Astrocyte (in vitro differentiated cells and primary cell): Measurements from ENCODE around the gene C1QB. TPM values are rescaled to one million over a fixed set of nuclear protein-coding genes. Genes with fewer than 3 reads are reported as not detected.

Experiments
- DNase-seq: peaks from one replicate; pipeline ENCODE4 v3.0.0-alpha.2; 2010; ENCODE audit warnings: low read depth
- FAIRE-seq: peaks from 2 replicates; lab custom pipeline; 2011; peaks lifted over from hg19 to GRCh38; lab: Jason Lieb, UNC
- H2AFZ ChIP-seq: 2 replicates; pipeline ENCODE4 v1.6.0; 2012; ENCODE audit warnings: low read depth, low read length, inconsistent platforms
- H3K27ac ChIP-seq: 2 replicates; pipeline ENCODE4 v1.5.1; 2011; ENCODE audit warnings: low read depth, low read length, inconsistent platforms
- H3K27me3 ChIP-seq: 2 replicates; pipeline ENCODE4 v1.6.0; 2011; ENCODE audit warnings: low read length, inconsistent platforms; ENCODE audit not compliant: insufficient read depth
- H3K36me3 ChIP-seq: 2 replicates; pipeline ENCODE4 v1.5.1; 2011; ENCODE audit warnings: low read length, inconsistent platforms; ENCODE audit not compliant: insufficient read depth
- H3K4me1 ChIP-seq: 2 replicates; pipeline ENCODE4 v1.5.1; 2011; ENCODE audit warnings: low read length, inconsistent platforms; ENCODE audit not compliant: insufficient read depth
- H3K4me2 ChIP-seq: 2 replicates; pipeline ENCODE4 v1.6.0; 2012; ENCODE audit warnings: low read length, inconsistent platforms
- H3K4me3 ChIP-seq: 2 replicates; pipeline ENCODE4 v1.5.1; 2011; ENCODE audit warnings: low read depth, mild to moderate bottlenecking, low read length, inconsistent platforms; ENCODE audit not compliant: insufficient read depth
- H3K79me2 ChIP-seq: 2 replicates; pipeline ENCODE4 v1.6.0; 2012; ENCODE audit warnings: mild to moderate bottlenecking, low read length, inconsistent platforms; ENCODE audit not compliant: insufficient read depth
- H3K9ac ChIP-seq: 2 replicates; pipeline ENCODE4 v1.6.0; 2012; ENCODE audit warnings: mild to moderate bottlenecking, low read length, inconsistent platforms
- H3K9me3 ChIP-seq: 2 replicates; pipeline ENCODE4 v1.5.1; 2012; ENCODE audit warnings: low read depth, mild to moderate bottlenecking, low read length, inconsistent platforms; ENCODE audit not compliant: insufficient read depth
- H4K20me1 ChIP-seq: 2 replicates; pipeline ENCODE4 v1.6.0; 2012; ENCODE audit warnings: low read length, inconsistent platforms; ENCODE audit not compliant: insufficient read depth
- H3K27ac Mint-ChIP-seq: one replicate; pipeline ENCODE4 v1.8.0; 2021; ENCODE audit warnings: mild to moderate bottlenecking, mixed read lengths; ENCODE audit not compliant: unreplicated experiment
- H3K27me3 Mint-ChIP-seq: one replicate; pipeline ENCODE4 v1.8.0; 2021; ENCODE audit warnings: low read depth, mixed read lengths; ENCODE audit not compliant: unreplicated experiment
- H3K36me3 Mint-ChIP-seq: one replicate; pipeline ENCODE4 v1.8.0; 2021; ENCODE audit warnings: low read depth, mixed read lengths; ENCODE audit not compliant: unreplicated experiment
- H3K4me1 Mint-ChIP-seq: one replicate; pipeline ENCODE4 v1.8.0; 2021; ENCODE audit warnings: low read depth, mixed read lengths; ENCODE audit not compliant: unreplicated experiment
- H3K4me3 Mint-ChIP-seq: one replicate; pipeline ENCODE4 v1.8.0; 2021; ENCODE audit warnings: mild to moderate bottlenecking, moderate library complexity, mixed read lengths; ENCODE audit not compliant: unreplicated experiment
- H3K9me3 Mint-ChIP-seq: one replicate; pipeline ENCODE4 v1.8.0; 2021; ENCODE audit warnings: mild to moderate bottlenecking, mixed read lengths; ENCODE audit not compliant: unreplicated experiment
- CTCF ChIP-seq: IDR thresholded peaks from 2 replicates; pipeline ENCODE4 v1.5.1; 2011; ENCODE audit warnings: low read depth, mild to moderate bottlenecking, inconsistent platforms, low read length, moderate library complexity; ENCODE audit not compliant: insufficient read depth
- EZH2 ChIP-seq: IDR thresholded peaks from 2 replicates; pipeline ENCODE4 v1.6.1; 2012; ENCODE audit warnings: mild to moderate bottlenecking, low read length, inconsistent platforms; ENCODE audit not compliant: insufficient read depth
- total RNA-seq: library from RNA; stranded (reverse); gene quantifications from 2 replicates; pipeline ENCODE4 v1.2.1, GENCODE V29; 2021

Gene C1QB
- total RNA-seq, 1 donor from 2014 or later, result not detected

- no peaks in the 10 kb centered on the region for H3K36me3 ChIP-seq
- peaks cover 63% of the 10 kb centered on the region for H3K27me3 ChIP-seq
- no peaks in the 10 kb centered on the region for H3K4me1 Mint-ChIP-seq
- H4K20me1 ChIP-seq, result no peaks in the 10 kb centered on the region
- H3K4me2 ChIP-seq, result no peak overlapping the region
- no peak overlapping the region for H3K27ac ChIP-seq
- H3K79me2 ChIP-seq, result no peaks in the 10 kb centered on the region
- no peaks in the 10 kb centered on the region for H3K4me1 ChIP-seq
- no peaks in the 10 kb centered on the region for H3K9me3 ChIP-seq
- FAIRE-seq, result no peak
- H3K27ac Mint-ChIP-seq, result no peak overlapping the region
- H3K36me3 Mint-ChIP-seq, result no peaks in the 10 kb centered on the region
- no peak overlapping the region for H3K9ac ChIP-seq
- H2AFZ ChIP-seq, result no peak overlapping the region
- peaks cover 1% of the 10 kb centered on the region for H3K9me3 Mint-ChIP-seq
- DNase-seq, result no peak
- no peak overlapping the region for H3K4me3 Mint-ChIP-seq
- peaks cover 75% of the 10 kb centered on the region for H3K27me3 Mint-ChIP-seq
- TF ChIP-seq EZH2 (peak; percentile 36), CTCF (no peak)
- H3K4me3 ChIP-seq, result no peak overlapping the region
These were observed 35.0 kb upstream of the C1QB start for GRCh38 chr1:22618056-22618455.

- Histone ChIP-seq H3K4me2 (no peak overlapping the region), H3K79me2 (no peaks in the 10 kb centered on the region), H3K9me3 (no peaks in the 10 kb centered on the region), H3K27ac (no peak overlapping the region), H3K36me3 (no peaks in the 10 kb centered on the region), H3K4me1 (no peaks in the 10 kb centered on the region), H3K9ac (no peak overlapping the region), H2AFZ (no peak overlapping the region), H3K4me3 (no peak overlapping the region), H4K20me1 (no peaks in the 10 kb centered on the region), H3K27me3 (peaks cover 58% of the 10 kb centered on the region)
- FAIRE-seq (no peak), DNase-seq (no peak)
- Mint-ChIP-seq H3K36me3 (no peaks in the 10 kb centered on the region), H3K4me3 (no peak overlapping the region), H3K27ac (no peak overlapping the region), H3K4me1 (no peaks in the 10 kb centered on the region), H3K9me3 (no peaks in the 10 kb centered on the region), H3K27me3 (peaks cover 71% of the 10 kb centered on the region)
- TF ChIP-seq EZH2 (no peak), CTCF (no peak)
These were observed 33.8 kb upstream of the C1QB start for GRCh38 chr1:22619252-22619651.

GRCh38 chr1:22619798-22620197 lies 33.2 kb upstream of the C1QB start:
- no peak overlapping the region for H3K9ac ChIP-seq
- no peaks in the 10 kb centered on the region for H3K9me3 ChIP-seq
- no peak for DNase-seq
- TF ChIP-seq EZH2, result no peak
- no peak for TF ChIP-seq CTCF
- H3K27me3 Mint-ChIP-seq, result peaks cover 71% of the 10 kb centered on the region
- peaks cover 57% of the 10 kb centered on the region for H3K27me3 ChIP-seq
- H3K4me2 ChIP-seq, result no peak overlapping the region
- no peak overlapping the region for H3K4me3 Mint-ChIP-seq
- no peaks in the 10 kb centered on the region for H3K4me1 Mint-ChIP-seq
- no peaks in the 10 kb centered on the region for H3K9me3 Mint-ChIP-seq
- no peak overlapping the region for H3K4me3 ChIP-seq
- FAIRE-seq, result no peak
- H3K36me3 Mint-ChIP-seq, result no peaks in the 10 kb centered on the region
- no peaks in the 10 kb centered on the region for H4K20me1 ChIP-seq
- H3K27ac ChIP-seq, result no peak overlapping the region
- no peak overlapping the region for H2AFZ ChIP-seq
- H3K36me3 ChIP-seq, result no peaks in the 10 kb centered on the region
- no peak overlapping the region for H3K27ac Mint-ChIP-seq
- H3K4me1 ChIP-seq, result no peaks in the 10 kb centered on the region
- no peaks in the 10 kb centered on the region for H3K79me2 ChIP-seq
